Mesothelial cell of epicardium (in vitro differentiated cells): Measurements from ENCODE around the gene PAPSS2. TPM values are rescaled to one million over a fixed set of nuclear protein-coding genes. Genes with fewer than 3 reads are reported as not detected.

Source experiments
- DNase-seq, 2 experiments: peaks; one replicate each; pipeline ENCODE4 v3.0.0; 2021; ENCODE audit warnings: low spot score in 2 of 2; ENCODE audit not compliant: unreplicated experiment in 2 of 2
- H3K27ac Mint-ChIP-seq: 2 replicates; pipeline ENCODE4 v1.8.0; 2021; ENCODE audit warnings: mixed read lengths
- H3K27me3 Mint-ChIP-seq: 2 replicates; pipeline ENCODE4 v1.8.0; 2021; ENCODE audit warnings: low read depth, mixed read lengths
- H3K36me3 Mint-ChIP-seq: 2 replicates; pipeline ENCODE4 v1.8.0; 2021; ENCODE audit warnings: mixed read lengths
- H3K4me1 Mint-ChIP-seq: 2 replicates; pipeline ENCODE4 v1.8.0; 2021; ENCODE audit warnings: mixed read lengths
- H3K4me3 Mint-ChIP-seq: 2 replicates; pipeline ENCODE4 v1.8.0; 2021; ENCODE audit warnings: mild to moderate bottlenecking, moderate library complexity, mixed read lengths
- H3K9me3 Mint-ChIP-seq: 2 replicates; pipeline ENCODE4 v1.8.0; 2021; ENCODE audit warnings: mixed read lengths
- CTCF ChIP-seq: fragments of 200-600 bp; sonication (generic); IDR thresholded peaks from one replicate; pipeline ENCODE4 v1.5.0; 2021; ENCODE audit warnings: antibody characterized with exemption; ENCODE audit not compliant: unreplicated experiment
- total RNA-seq: library from RNA; stranded (reverse); gene quantifications from 3 replicates; pipeline ENCODE4 v1.2.1, GENCODE V29; 2021

Gene PAPSS2
- total RNA-seq, 1 donor from 2014 or later, result 13.7 TPM

- DNase-seq, result no peak
- no peak overlapping the region for H3K4me3 Mint-ChIP-seq
- no peaks in the 10 kb centered on the region for H3K27me3 Mint-ChIP-seq
- H3K36me3 Mint-ChIP-seq, result no peaks in the 10 kb centered on the region
- no peak overlapping the region for H3K27ac Mint-ChIP-seq
- peaks cover 12% of the 10 kb centered on the region for H3K4me1 Mint-ChIP-seq
- peaks cover 2% of the 10 kb centered on the region for H3K9me3 Mint-ChIP-seq
- no peak for TF ChIP-seq CTCF
Measured at GRCh38 chr10:87626422-87626892, 33.2 kb upstream of the PAPSS2 start.

- Mint-ChIP-seq H3K9me3 (peaks cover 23% of the 10 kb centered on the region), H3K4me3 (no peak overlapping the region), H3K27ac (no peak overlapping the region), H3K36me3 (peaks cover 2% of the 10 kb centered on the region), H3K4me1 (no peaks in the 10 kb centered on the region), H3K27me3 (no peaks in the 10 kb centered on the region)
- no peak for TF ChIP-seq CTCF
- no peak for DNase-seq
Measured at GRCh38 chr10:87630171-87630570, 29.5 kb upstream of the PAPSS2 start.

- Mint-ChIP-seq H3K4me3 (no peak overlapping the region), H3K27me3 (no peaks in the 10 kb centered on the region), H3K27ac (no peak overlapping the region), H3K36me3 (peaks cover 2% of the 10 kb centered on the region), H3K9me3 (peaks cover 29% of the 10 kb centered on the region), H3K4me1 (no peaks in the 10 kb centered on the region)
- no peak for DNase-seq
- TF ChIP-seq CTCF, result no peak
Measured at GRCh38 chr10:87632454-87632853, 27.2 kb upstream of the PAPSS2 start.

GRCh38 chr10:87634311-87634710, 25.4 kb upstream of the PAPSS2 start:
- Mint-ChIP-seq H3K4me3 (no peak overlapping the region), H3K36me3 (peaks cover 2% of the 10 kb centered on the region), H3K27me3 (no peaks in the 10 kb centered on the region), H3K4me1 (no peaks in the 10 kb centered on the region), H3K27ac (no peak overlapping the region), H3K9me3 (peaks cover 29% of the 10 kb centered on the region)
- no peak for DNase-seq
- TF ChIP-seq CTCF, result no peak

- Mint-ChIP-seq H3K36me3 (peaks cover 2% of the 10 kb centered on the region), H3K4me3 (no peak overlapping the region), H3K27ac (no peak overlapping the region), H3K9me3 (peaks cover 29% of the 10 kb centered on the region), H3K27me3 (no peaks in the 10 kb centered on the region), H3K4me1 (no peaks in the 10 kb centered on the region)
- no peak for DNase-seq
- TF ChIP-seq CTCF, result no peak
Measured at GRCh38 chr10:87635498-87636312, 24.0 kb upstream of the PAPSS2 start.
